ENCODE data around the gene NDUFV1. TPM values are rescaled to one million over a fixed set of nuclear protein-coding genes. Genes with fewer than 3 reads are reported as not detected.
"Not testable (repeated sequence)": the region's sequence is repeated elsewhere in the genome, so short reads cannot be mapped to it uniquely, and the experiment has no call there.

Gene NDUFV1
- total and polyA plus RNA-seq, 2 of the 4 experiments (the other 2 are of a cell fraction), result 120 to 133 TPM

- DNase-seq (no peak), ATAC-seq (ENCODE audit: low read depth) (no peak)
- Histone ChIP-seq H3K4me2 (ENCODE audit: low read depth, low read length) (no peak overlapping the region), H3K9me3 (ENCODE audit: control insufficient read depth, insufficient read depth, low read length) (no peaks in the 10 kb centered on the region), H3K9me1 (ENCODE audit: insufficient read depth, low read length) (peaks cover 12% of the 10 kb centered on the region), H3K9ac (ENCODE audit: low read depth, low read length) (no peak overlapping the region), H3K27me3 (ENCODE audit: control insufficient read depth, insufficient read depth, low read length) (peaks cover under 1% of the 10 kb centered on the region; the same call in 1 of the 2 replicates), H4K20me1 (ENCODE audit: insufficient read depth, low read length) (peaks cover 31% of the 10 kb centered on the region), H2AK5ac (ENCODE audit: low read depth, low read length) (no peak overlapping the region), H3K14ac (replicated peaks; ENCODE audit: low read depth, low read length) (no peak overlapping the region), H3K4ac (ENCODE audit: low read depth, low read length) (no peak overlapping the region), H3K79me1 (ENCODE audit: low read depth in 1 of 2, low read length in 2 of 2) (peaks cover 18 to 39% of the 10 kb centered on the region in 2 experiments), H3K23ac (ENCODE audit: low read depth, low read length) (no peak overlapping the region), H3K27ac (ENCODE audit: insufficient read depth, low read length) (no peak overlapping the region), H3K18ac (ENCODE audit: low read depth, low read length) (no peak overlapping the region), H2AK9ac (replicated peaks; ENCODE audit: low read depth, low read length, poor library complexity) (no peak overlapping the region), H2BK120ac (ENCODE audit: low read depth, low read length) (no peak overlapping the region), H4K91ac (ENCODE audit: insufficient read depth, low read depth, low read length) (no peak overlapping the region), H2AFZ (replicated peaks; ENCODE audit: low read length, poor library complexity) (no peak overlapping the region), H4K8ac (ENCODE audit: low read depth in 2 of 2, low read length in 2 of 2) (no peak overlapping the region), H4K5ac (ENCODE audit: low read depth, low read length) (no peak overlapping the region), H3K4me1 (ENCODE audit: control insufficient read depth, insufficient read depth, low read length) (peaks cover 11% of the 10 kb centered on the region), H2BK15ac (ENCODE audit: low read depth, low read length) (no peak overlapping the region), H2BK20ac (ENCODE audit: low read depth, low read length) (no peak overlapping the region), H2BK5ac (ENCODE audit: low read depth, low read length, poor library complexity, severe bottlenecking) (no peak overlapping the region), H3K36me3 (ENCODE audit: control insufficient read depth, insufficient read depth, low read length) (peaks cover 20% of the 10 kb centered on the region), H3K4me3 (ENCODE audit: insufficient read depth, low read depth, low read length) (no peak overlapping the region), H3K56ac (ENCODE audit: extremely low read depth, insufficient read depth, low read length) (no peak overlapping the region)
- CTCF ChIA-PET, result no interaction called here
- dilution Hi-C loops (cut with HindIII; ENCODE audit: low sequenced_read_pairs, unreplicated experiment), result no loop called here
- no peak for TF ChIP-seq SMC3 (IDR thresholded peaks at IDR 0.05; ENCODE audit: low read depth, low read length)
- no peak for TF ChIP-seq CHD1 (IDR thresholded peaks at IDR 0.05; ENCODE audit: low read depth, low read length)
- POLR2A ChIA-PET (ENCODE audit: unreplicated experiment), result no interaction called here
- in situ Hi-C loops (cut with MboI; ENCODE audit: low sequenced_read_pairs), result no loop called here
- intact Hi-C loops (cut with micrococcal nuclease), result no loop called here
- WGBS, 2 experiments (ENCODE audit: extremely low coverage in 2 of 2, insufficient read length in 1 of 2), result no CpG with 5 or more reads among the region's 1 CpG
- no TSS peak for BruUV-seq (replicated peaks)
Observed at GRCh38 chr11:67588136-67588503, 18.6 kb upstream of the NDUFV1 start.

GRCh38 chr11:67588899-67589415 lies 17.8 kb upstream of the NDUFV1 start:
- H2AK9ac ChIP-seq (replicated peaks; ENCODE audit: low read depth, low read length, poor library complexity); H3K4me3 ChIP-seq (ENCODE audit: insufficient read depth, low read depth, low read length); dilution Hi-C loops (cut with HindIII; ENCODE audit: low sequenced_read_pairs, unreplicated experiment); H3K14ac ChIP-seq (replicated peaks; ENCODE audit: low read depth, low read length); H3K27ac ChIP-seq (ENCODE audit: insufficient read depth, low read length); POLR2A ChIA-PET (ENCODE audit: unreplicated experiment); H3K56ac ChIP-seq (ENCODE audit: extremely low read depth, insufficient read depth, low read length); in situ Hi-C loops (cut with MboI; ENCODE audit: low sequenced_read_pairs); H3K9me3 ChIP-seq (ENCODE audit: control insufficient read depth, insufficient read depth, low read length); CTCF ChIA-PET; ATAC-seq (ENCODE audit: low read depth); H3K18ac ChIP-seq (ENCODE audit: low read depth, low read length); H4K8ac ChIP-seq (ENCODE audit: low read depth in 2 of 2, low read length in 2 of 2); H2AK5ac ChIP-seq (ENCODE audit: low read depth, low read length); H3K4ac ChIP-seq (ENCODE audit: low read depth, low read length); H4K5ac ChIP-seq (ENCODE audit: low read depth, low read length); H2BK20ac ChIP-seq (ENCODE audit: low read depth, low read length); DNase-seq; H4K91ac ChIP-seq (ENCODE audit: insufficient read depth, low read depth, low read length); H2BK5ac ChIP-seq (ENCODE audit: low read depth, low read length, poor library complexity, severe bottlenecking); intact Hi-C loops (cut with micrococcal nuclease); H2BK15ac ChIP-seq (ENCODE audit: low read depth, low read length); H2AFZ ChIP-seq (replicated peaks; ENCODE audit: low read length, poor library complexity); H3K23ac ChIP-seq (ENCODE audit: low read depth, low read length); H3K27me3 ChIP-seq (ENCODE audit: control insufficient read depth, insufficient read depth, low read length); H3K9ac ChIP-seq (ENCODE audit: low read depth, low read length); H2BK120ac ChIP-seq (ENCODE audit: low read depth, low read length); H3K4me2 ChIP-seq (ENCODE audit: low read depth, low read length); BruUV-seq (replicated peaks): not testable (repeated sequence)
- H3K4me1 ChIP-seq (ENCODE audit: control insufficient read depth, insufficient read depth, low read length), result peaks cover 11% of the 10 kb centered on the region
- 88% methylated on average over 4 of the region's 11 CpGs; no CpG with 5 or more reads in 1 of the 2 experiments for WGBS, 2 experiments (ENCODE audit: extremely low coverage in 2 of 2, insufficient read length in 1 of 2)
- H3K9me1 ChIP-seq (ENCODE audit: insufficient read depth, low read length), result peaks cover 12% of the 10 kb centered on the region
- peaks cover 20% of the 10 kb centered on the region for H3K36me3 ChIP-seq (ENCODE audit: control insufficient read depth, insufficient read depth, low read length)
- H3K79me1 ChIP-seq (ENCODE audit: low read depth in 1 of 2, low read length in 2 of 2), result peaks cover 18 to 37% of the 10 kb centered on the region in 2 experiments
- peaks cover 31% of the 10 kb centered on the region for H4K20me1 ChIP-seq (ENCODE audit: insufficient read depth, low read length)
